Endothelial cell of hepatic sinusoid (primary cell): ENCODE results near the gene TRIM10.

Experiments
- in situ Hi-C: cut with HindIII; loops from 2 replicates; pipeline ENCODE4 v1.10.0; 2017; ENCODE audit warnings: low sequenced_read_pairs

Gene TRIM10

DNA sequence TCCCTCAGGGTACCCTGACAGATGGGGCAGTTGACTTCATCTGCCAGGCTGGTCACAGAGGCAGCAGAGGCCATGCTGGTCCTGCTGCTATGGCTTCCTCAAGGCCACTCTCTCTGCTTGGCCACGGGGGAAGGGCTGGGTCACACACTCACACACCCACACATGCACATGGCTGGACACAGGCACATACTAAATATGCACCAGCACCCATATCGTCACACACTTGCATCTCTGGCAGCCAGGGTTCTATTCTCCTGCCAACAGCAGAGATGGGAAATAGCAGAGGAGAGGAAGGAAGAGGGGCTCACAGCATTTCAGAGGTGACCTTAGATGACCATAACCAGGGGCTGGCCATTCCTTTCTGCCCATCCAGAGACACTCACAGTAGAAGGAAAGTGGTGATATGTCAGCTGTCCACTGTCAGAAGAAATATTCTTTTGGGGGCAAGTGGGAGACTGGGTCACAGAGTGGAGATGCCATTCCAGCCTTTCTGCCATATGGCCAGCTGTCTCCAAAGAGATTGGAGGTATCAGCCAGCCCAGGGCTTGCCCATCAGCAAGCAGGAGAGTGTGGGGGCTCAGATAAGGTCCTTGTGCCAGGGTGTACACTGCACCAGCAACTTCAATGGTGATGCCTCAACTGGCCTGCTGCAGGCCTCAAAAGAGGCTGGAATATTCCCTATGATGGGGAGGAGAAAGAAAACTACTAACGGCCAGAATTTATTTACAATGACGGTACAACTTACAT lies at the start of gene TRIM10:
Gene TRIM10 (minus strand): TSS at position 427 of the 747 bp plus-strand sequence. CDS start 353 bp downstream, at position 74.
- in situ Hi-C loops, result no loop called here

- in situ Hi-C loops, result no loop called here
Observed at GRCh38 chr6:30207619-30208295, 46.7 kb upstream of the TRIM10 start.

GRCh38 chr6:30206799-30207618 lies 46.0 kb upstream of the TRIM10 start:
- in situ Hi-C loops, result no loop called here

GRCh38 chr6:30206152-30206551 lies 45.1 kb upstream of the TRIM10 start:
- in situ Hi-C loops, result no loop called here

GRCh38 chr6:30204116-30204515 lies 43.1 kb upstream of the TRIM10 start:
- in situ Hi-C loops, result no loop called here

- in situ Hi-C loops, result no loop called here
Observed at GRCh38 chr6:30202366-30202765, 41.4 kb upstream of the TRIM10 start.

DNA sequence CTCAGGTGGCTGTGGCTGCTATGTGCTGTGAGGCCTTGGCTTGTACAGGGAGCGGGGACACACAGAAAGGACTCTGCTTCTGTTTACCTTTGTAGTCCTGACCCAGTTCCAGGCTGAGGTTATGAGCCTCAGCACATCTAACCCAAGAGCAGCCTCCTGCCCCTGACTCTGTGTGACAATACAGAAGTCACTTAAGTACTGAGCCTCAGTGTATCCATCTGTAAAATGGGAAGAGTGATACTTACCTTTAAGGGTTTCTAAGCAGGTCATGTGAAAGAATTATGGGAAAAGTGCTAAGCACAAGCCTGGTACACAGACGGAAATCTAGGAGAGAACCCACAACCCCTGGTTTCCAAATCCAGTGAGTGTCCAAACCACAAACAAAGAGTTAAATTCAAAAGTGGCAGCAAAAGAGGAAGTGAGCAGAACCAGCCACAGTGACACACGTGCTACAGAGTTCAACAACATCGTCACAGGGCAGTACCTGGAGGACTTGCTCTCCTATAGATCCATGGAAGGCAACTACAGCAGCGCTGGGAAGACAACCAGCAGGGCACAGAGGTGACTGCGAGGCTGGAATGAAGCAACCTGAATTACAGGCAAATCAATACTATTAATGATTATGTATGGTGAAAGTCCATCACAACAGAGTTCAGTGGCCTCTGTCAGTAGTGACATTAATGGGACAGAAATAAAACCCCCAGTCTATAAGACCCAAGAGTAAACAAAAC lies 39.7 kb upstream of the TRIM10 start:
- in situ Hi-C loops, result no loop called here

GRCh38 chr6:30198166-30199084 lies 37.4 kb upstream of the TRIM10 start:
- in situ Hi-C loops, result no loop called here

DNA sequence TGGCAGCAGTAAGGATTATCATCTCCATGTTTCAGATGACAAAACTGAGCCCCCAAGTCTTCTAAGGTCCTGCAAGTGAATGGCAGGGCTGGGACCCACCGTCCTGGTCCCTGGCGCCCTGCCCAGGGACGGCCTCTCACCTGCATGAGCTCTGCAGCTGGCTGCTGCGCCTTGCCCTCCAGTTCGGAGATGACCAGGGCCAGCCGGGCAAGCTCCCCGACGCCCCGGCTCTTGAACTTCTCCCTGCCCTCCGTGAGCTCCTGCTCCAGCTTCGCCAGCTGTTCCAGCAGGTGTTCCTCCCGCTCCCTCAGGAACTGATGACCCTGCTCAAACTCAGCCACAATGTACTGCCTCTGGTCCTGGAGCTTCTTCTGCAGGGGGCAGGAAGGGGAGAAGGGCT lies 35.4 kb upstream of the TRIM10 start:
- in situ Hi-C loops, result no loop called here

GRCh38 chr6:30195951-30196350 lies 34.9 kb upstream of the TRIM10 start:
- in situ Hi-C loops, result no loop called here

DNA sequence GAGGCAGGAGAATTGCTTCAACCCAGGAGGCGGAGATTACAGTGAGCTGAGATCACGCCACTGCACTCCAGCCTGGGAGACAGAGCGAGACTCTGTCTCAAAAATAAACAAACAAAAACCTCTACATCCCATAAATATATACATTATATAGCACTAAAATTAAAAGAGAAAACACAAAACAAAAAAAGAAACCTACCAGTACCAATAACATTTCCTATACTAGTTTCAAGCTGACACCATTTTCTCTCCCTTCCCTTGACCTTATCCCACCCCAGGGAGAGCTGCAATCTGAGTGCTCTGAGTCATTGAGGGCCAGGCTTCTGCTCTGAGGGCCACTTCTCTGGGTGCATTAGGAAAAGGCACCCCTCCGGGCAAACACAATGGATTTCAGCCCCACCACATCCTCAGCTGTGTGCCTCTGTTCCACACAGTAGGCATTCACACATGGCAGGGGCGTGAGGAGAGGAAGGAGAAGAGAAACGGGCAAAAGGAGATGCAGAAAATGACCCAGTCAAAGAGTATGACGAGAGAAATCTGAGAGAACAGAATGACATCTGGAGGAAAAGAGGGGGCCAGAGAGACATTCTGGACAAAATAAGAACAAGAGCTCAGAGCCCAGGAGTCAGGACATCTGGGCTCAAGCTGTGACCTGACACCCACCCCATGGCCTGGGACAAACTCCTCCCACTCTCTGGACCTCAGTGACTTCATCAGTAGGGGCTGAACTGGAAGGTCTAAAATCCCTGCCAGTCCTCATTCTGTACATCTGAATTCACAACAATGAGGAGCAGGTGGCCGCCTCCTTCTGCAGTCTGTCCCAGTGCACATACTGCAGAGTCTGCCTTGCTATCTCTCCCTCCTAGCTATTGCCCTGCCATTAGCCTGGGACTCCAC lies 34.0 kb upstream of the TRIM10 start:
- in situ Hi-C loops, result no loop called here

DNA sequence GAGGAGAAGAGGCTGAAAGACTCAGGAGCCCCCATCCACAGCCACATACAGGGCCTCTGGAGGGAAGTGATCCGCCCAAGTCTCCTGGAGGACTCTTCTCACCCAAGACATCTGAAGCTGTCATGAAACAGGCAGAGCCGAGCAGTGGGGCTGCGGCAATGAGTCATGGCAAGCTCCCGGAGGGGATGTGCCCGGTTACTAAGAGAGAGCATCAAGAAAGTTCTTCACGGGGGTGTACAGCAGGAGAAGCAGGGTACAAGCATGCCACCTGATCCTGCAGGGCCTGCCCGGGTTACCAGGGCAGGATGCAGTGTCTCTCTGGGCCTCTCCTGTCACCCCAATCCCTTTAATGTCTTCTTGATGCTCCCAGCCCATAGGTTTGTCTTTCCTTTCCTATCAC lies 31.1 kb upstream of the TRIM10 start:
- in situ Hi-C loops, result no loop called here

GRCh38 chr6:30188541-30188940 lies 27.5 kb upstream of the TRIM10 start:
- in situ Hi-C loops, result no loop called here

DNA sequence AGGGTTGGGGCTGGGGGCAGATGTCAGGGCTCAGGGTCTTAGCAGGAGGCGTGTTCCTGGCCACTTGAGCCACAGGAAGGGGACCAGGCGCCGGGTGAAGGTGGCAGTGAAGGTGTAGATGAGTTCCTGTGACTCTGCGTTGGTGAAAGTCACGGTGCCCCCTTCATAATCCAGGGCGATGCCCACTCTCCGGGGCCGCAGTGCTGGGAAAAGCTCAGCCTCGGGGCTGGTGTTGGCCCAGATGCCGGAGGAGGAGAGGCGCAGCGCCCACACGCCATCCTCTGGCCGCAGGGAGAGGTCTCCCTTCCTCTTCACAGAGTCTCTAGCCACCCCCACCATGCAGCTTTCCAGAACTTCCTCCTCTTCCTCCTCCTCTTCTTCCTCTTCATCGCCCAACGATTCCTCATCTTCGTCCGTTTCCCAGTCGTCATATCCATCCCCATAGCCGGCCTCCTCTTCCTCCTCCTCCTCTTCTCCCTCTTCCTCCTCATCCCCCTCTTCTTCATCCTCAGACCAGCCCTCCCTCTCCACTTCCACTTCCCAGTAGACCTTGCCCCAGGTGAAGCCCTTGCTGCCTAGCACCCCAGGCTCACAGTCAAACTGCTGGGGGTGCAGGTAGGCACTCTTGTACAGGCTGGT lies 25.0 kb upstream of the TRIM10 start:
- in situ Hi-C loops, result no loop called here

DNA sequence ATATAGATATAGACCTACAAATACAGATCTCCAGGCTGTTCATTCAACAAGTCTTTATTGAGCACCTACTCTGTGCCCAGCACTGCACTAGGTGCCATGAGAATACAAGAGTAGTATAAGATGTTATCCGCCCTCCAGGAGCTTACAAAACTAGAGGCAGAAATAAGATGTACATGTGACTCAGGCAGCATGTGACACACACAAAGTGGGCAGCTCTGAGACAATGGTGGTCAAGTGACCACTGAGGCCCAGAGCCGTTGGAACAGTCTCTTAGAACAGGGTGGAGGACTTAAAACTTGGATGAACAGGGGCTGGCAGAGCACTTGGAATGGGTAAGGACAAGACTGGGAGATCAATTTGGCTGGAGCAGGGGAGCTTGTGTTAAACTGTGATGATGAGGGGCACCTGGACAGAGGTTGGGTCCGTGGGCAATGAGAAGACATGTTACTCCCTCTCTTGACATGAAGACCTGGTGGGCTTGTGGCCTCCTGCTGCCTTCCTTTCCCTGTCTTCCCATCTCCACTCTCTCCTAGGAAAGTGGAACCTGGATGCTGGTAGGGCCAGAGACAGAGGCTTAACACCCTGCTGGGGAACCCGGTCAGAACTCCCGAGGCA lies 23.5 kb upstream of the TRIM10 start:
- in situ Hi-C loops, result no loop called here

GRCh38 chr6:30180145-30180544 lies 19.1 kb upstream of the TRIM10 start:
- in situ Hi-C loops, result no loop called here

- in situ Hi-C loops, result no loop called here
Observed at GRCh38 chr6:30178837-30179236, 17.8 kb upstream of the TRIM10 start.

DNA sequence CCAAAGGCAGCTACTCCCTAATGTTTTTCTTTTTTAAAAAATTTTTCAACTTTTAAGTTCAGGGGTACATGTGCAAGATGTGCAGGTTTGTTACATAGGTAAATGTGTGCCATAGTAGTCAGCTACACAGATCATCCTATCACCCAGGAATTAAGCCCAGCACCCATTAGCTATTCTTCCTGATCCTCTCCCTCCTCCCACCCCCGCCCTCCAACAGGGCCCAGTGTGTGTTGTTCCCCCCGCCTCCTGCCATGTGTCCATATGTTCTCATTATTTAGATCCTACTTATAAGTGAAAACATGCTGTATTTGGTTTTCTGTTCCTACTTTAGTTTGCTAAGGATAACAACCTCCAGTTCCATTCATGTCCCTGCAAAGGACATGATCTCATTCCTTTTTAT lies 14.8 kb upstream of the TRIM10 start:
- in situ Hi-C loops, result no loop called here
